ENCODE results near the gene PODXL2.

DNA sequence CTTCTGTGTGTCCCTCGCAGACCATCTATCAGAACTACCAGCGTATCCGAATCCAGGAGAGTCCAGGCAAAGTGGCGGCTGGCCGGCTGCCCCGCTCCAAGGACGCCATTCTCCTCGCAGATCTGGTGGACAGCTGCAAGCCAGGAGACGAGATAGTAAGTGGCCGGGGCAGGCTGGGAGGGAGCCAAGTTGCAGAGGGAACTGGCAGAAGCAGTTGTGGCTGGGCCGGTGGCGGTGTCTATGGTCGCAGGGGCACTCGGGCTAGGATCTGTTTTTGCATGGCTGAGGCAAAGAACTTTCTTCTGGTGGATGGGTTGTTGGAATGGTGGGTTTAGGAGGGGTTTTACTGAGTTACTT is 20.6 kb upstream of the PODXL2 start:
- TF ChIP-seq, protein P1, sequence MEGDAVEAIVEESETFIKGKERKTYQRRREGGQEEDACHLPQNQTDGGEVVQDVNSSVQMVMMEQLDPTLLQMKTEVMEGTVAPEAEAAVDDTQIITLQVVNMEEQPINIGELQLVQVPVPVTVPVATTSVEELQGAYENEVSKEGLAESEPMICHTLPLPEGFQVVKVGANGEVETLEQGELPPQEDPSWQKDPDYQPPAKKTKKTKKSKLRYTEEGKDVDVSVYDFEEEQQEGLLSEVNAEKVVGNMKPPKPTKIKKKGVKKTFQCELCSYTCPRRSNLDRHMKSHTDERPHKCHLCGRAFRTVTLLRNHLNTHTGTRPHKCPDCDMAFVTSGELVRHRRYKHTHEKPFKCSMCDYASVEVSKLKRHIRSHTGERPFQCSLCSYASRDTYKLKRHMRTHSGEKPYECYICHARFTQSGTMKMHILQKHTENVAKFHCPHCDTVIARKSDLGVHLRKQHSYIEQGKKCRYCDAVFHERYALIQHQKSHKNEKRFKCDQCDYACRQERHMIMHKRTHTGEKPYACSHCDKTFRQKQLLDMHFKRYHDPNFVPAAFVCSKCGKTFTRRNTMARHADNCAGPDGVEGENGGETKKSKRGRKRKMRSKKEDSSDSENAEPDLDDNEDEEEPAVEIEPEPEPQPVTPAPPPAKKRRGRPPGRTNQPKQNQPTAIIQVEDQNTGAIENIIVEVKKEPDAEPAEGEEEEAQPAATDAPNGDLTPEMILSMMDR (IDR thresholded peaks at IDR 0.05): no peak
- TF ChIP-seq POLR2A (IDR thresholded peaks at IDR 0.05): no peak

Measured in uterus (tissue), 2 donors.